ES-I3 (cell line): ENCODE results near the gene EPB41.
"Not testable (repeated sequence)": the region's sequence is repeated elsewhere in the genome, so short reads cannot be mapped to it uniquely, and the experiment has no call there.

Experiments used
- H3K36me3 ChIP-seq: 2 replicates; pipeline ENCODE4 v1.6.1; 2013; ENCODE audit warnings: mild to moderate bottlenecking, low read length, control low read depth, moderate library complexity; ENCODE audit not compliant: insufficient read depth
- H3K4me1 ChIP-seq: 2 replicates; pipeline ENCODE4 v1.6.1; 2013; ENCODE audit warnings: mild to moderate bottlenecking, control low read depth, low read length; ENCODE audit not compliant: insufficient read depth
- H3K9ac ChIP-seq: 2 replicates; pipeline ENCODE4 v1.6.1; 2013; ENCODE audit warnings: low read depth, mild to moderate bottlenecking, low read length, moderate library complexity
- H3K9me3 ChIP-seq: 2 replicates; pipeline ENCODE4 v1.6.1; 2013; ENCODE audit warnings: mild to moderate bottlenecking, low read length, moderate library complexity; ENCODE audit not compliant: control insufficient read depth, insufficient read depth

EPB41 gene

GRCh38 chr1:28927648-28928313 is 13.4 kb downstream of the EPB41 start:
- H3K9ac ChIP-seq = no peak overlapping the region
- no peaks in the 10 kb centered on the region for H3K9me3 ChIP-seq
- H3K4me1 ChIP-seq = peaks cover 26% of the 10 kb centered on the region

GRCh38 chr1:28928314-28928941 is 14.1 kb downstream of the EPB41 start:
- Histone ChIP-seq H3K4me1 (peaks cover 26% of the 10 kb centered on the region), H3K9me3 (no peaks in the 10 kb centered on the region), H3K36me3 (no peaks in the 10 kb centered on the region), H3K9ac (no peak overlapping the region)

More at GRCh38 chr1:28927648-28928313, 13.4 kb downstream of the EPB41 start:
- H3K36me3 ChIP-seq = no peaks in the 10 kb centered on the region

GRCh38 chr1:28933277-28933676 is 18.9 kb downstream of the EPB41 start:
- Histone ChIP-seq H3K9ac (no peak overlapping the region), H3K36me3 (no peaks in the 10 kb centered on the region), H3K9me3 (no peaks in the 10 kb centered on the region), H3K4me1 (peaks cover 6% of the 10 kb centered on the region)

GRCh38 chr1:28933918-28934317 is 19.5 kb downstream of the EPB41 start:
- Histone ChIP-seq H3K36me3 (no peaks in the 10 kb centered on the region), H3K4me1 (no peaks in the 10 kb centered on the region), H3K9me3 (no peaks in the 10 kb centered on the region), H3K9ac (no peak overlapping the region)

- no peaks in the 10 kb centered on the region for H3K4me1 ChIP-seq
- no peak overlapping the region for H3K9ac ChIP-seq
- no peaks in the 10 kb centered on the region for H3K9me3 ChIP-seq
- H3K36me3 ChIP-seq = no peaks in the 10 kb centered on the region
These were observed 20.3 kb downstream of the EPB41 start for GRCh38 chr1:28934676-28935075.

- H3K9me3 ChIP-seq = no peaks in the 10 kb centered on the region
- H3K9ac ChIP-seq = no peak overlapping the region
- no peaks in the 10 kb centered on the region for H3K4me1 ChIP-seq
- no peaks in the 10 kb centered on the region for H3K36me3 ChIP-seq
These were observed 20.9 kb downstream of the EPB41 start for GRCh38 chr1:28935293-28935692.

- no peak overlapping the region for H3K9ac ChIP-seq
- no peaks in the 10 kb centered on the region for H3K36me3 ChIP-seq
- no peaks in the 10 kb centered on the region for H3K9me3 ChIP-seq
These were observed 21.7 kb downstream of the EPB41 start for GRCh38 chr1:28936094-28936493.

GRCh38 chr1:28936528-28936927 is 22.2 kb downstream of the EPB41 start:
- H3K9me3 ChIP-seq = no peaks in the 10 kb centered on the region
- no peaks in the 10 kb centered on the region for H3K36me3 ChIP-seq
- H3K9ac ChIP-seq = no peak overlapping the region
- no peaks in the 10 kb centered on the region for H3K4me1 ChIP-seq

More at GRCh38 chr1:28936094-28936493, 21.7 kb downstream of the EPB41 start:
- no peaks in the 10 kb centered on the region for H3K4me1 ChIP-seq

- H3K36me3 ChIP-seq, H3K4me1 ChIP-seq, H3K9me3 ChIP-seq, H3K9ac ChIP-seq: not testable (repeated sequence)
These were observed 29.2 kb downstream of the EPB41 start for GRCh38 chr1:28943581-28943980.

GRCh38 chr1:28950006-28950405 is 35.6 kb downstream of the EPB41 start:
- H3K4me1 ChIP-seq = peaks cover 5% of the 10 kb centered on the region; the same call in 1 of the 2 replicates
- no peak overlapping the region for H3K9ac ChIP-seq
- H3K9me3 ChIP-seq = no peaks in the 10 kb centered on the region
- H3K36me3 ChIP-seq = no peaks in the 10 kb centered on the region

GRCh38 chr1:28950449-28950848 is 36.1 kb downstream of the EPB41 start:
- peaks cover 5% of the 10 kb centered on the region; the same call in 1 of the 2 replicates for H3K4me1 ChIP-seq
- no peaks in the 10 kb centered on the region for H3K36me3 ChIP-seq
- no peak overlapping the region for H3K9ac ChIP-seq
- H3K9me3 ChIP-seq = no peaks in the 10 kb centered on the region

GRCh38 chr1:28954126-28954726 is 39.9 kb downstream of the EPB41 start:
- H3K36me3 ChIP-seq = no peaks in the 10 kb centered on the region
- H3K9ac ChIP-seq = no peak overlapping the region
- H3K9me3 ChIP-seq = no peaks in the 10 kb centered on the region
- peaks cover 8% of the 10 kb centered on the region; the same call in 1 of the 2 replicates for H3K4me1 ChIP-seq

- no peaks in the 10 kb centered on the region for H3K9me3 ChIP-seq
- no peaks in the 10 kb centered on the region for H3K36me3 ChIP-seq
These were observed 41.7 kb downstream of the EPB41 start for GRCh38 chr1:28956038-28956464.

GRCh38 chr1:28962114-28962831 is 47.9 kb downstream of the EPB41 start:
- H3K9ac ChIP-seq, H3K36me3 ChIP-seq, H3K4me1 ChIP-seq, H3K9me3 ChIP-seq: not testable (repeated sequence)

More at GRCh38 chr1:28956038-28956464, 41.7 kb downstream of the EPB41 start:
- peaks cover 8% of the 10 kb centered on the region; the same call in 1 of the 2 replicates for H3K4me1 ChIP-seq
- H3K9ac ChIP-seq = no peak overlapping the region
